AG09319 (cell line): ENCODE results near the gene FRMD4B.

Experiments used
- DNase-seq: peaks from one replicate; pipeline ENCODE4 v3.0.0-alpha.2; 2010; ENCODE audit warnings: low read depth; ENCODE audit errors: extremely low read depth
- TF ChIP-seq, protein P1 (sequence below): IDR thresholded peaks from 2 replicates; pipeline ENCODE4 v1.5.1; 2011; ENCODE audit warnings: low read depth, mild to moderate bottlenecking, inconsistent platforms, low read length, moderate library complexity

Gene FRMD4B

DNA sequence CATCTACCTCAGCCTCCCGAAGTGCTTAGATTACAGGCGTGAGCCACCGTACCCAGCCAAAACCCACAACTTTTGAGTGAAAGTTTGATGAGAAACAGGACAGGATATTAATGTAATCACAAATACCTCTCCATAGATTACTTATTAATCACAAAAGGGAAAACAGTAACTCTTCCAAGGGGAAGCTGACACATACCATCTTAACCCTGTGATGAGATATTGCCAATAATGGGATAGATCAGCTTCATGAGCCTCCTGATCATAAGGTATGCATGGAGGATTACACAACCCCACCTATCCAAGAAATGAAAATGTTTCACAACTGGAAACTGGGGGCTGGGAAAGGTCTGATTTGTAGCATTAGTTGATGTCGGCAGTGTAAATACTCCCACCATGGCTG, 131.5 kb downstream of the FRMD4B start:
- TF ChIP-seq, protein P1, sequence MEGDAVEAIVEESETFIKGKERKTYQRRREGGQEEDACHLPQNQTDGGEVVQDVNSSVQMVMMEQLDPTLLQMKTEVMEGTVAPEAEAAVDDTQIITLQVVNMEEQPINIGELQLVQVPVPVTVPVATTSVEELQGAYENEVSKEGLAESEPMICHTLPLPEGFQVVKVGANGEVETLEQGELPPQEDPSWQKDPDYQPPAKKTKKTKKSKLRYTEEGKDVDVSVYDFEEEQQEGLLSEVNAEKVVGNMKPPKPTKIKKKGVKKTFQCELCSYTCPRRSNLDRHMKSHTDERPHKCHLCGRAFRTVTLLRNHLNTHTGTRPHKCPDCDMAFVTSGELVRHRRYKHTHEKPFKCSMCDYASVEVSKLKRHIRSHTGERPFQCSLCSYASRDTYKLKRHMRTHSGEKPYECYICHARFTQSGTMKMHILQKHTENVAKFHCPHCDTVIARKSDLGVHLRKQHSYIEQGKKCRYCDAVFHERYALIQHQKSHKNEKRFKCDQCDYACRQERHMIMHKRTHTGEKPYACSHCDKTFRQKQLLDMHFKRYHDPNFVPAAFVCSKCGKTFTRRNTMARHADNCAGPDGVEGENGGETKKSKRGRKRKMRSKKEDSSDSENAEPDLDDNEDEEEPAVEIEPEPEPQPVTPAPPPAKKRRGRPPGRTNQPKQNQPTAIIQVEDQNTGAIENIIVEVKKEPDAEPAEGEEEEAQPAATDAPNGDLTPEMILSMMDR = no peak
- no peak for DNase-seq

DNA sequence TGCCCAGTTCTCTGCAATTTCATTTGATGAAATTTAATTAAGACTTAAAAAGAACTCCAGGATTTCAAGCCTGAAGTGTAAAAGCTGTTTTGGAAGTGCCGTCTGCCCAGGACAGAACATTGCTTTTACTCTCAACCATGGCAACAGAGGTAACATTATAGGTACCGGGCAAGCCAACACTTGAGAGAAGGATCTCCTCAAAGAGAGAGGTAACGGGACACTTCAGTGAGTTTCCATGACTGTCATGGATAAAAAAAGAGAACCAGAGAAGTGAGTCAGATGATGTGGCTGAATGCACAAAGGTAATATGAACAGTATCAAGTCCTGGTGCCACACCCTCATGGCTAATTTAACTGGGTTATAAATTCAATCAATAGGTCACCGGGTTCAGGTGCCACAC, 133.3 kb downstream of the FRMD4B start:
- DNase-seq = no peak
- TF ChIP-seq, protein P1 = no peak

DNA sequence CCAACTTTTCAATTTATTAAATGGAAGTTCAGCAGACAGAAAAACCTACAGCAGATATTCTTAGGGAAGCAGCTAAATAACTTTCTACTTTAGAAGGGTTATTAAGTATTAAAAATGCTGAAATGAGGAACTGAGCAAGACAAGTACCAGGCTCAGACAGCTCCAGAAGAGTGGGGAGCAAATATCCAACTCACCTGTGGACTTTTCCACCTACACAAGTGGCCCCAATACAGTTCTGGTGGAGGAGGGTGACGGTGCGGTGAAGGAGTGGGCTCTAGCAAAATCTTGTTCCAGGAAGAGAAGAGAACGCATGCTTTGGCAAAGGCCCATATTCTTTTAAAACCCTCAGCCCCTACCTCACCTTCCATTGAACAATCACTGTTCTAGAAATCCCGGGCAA, 133.7 kb downstream of the FRMD4B start:
- no peak for DNase-seq
- TF ChIP-seq, protein P1 = no peak

DNA sequence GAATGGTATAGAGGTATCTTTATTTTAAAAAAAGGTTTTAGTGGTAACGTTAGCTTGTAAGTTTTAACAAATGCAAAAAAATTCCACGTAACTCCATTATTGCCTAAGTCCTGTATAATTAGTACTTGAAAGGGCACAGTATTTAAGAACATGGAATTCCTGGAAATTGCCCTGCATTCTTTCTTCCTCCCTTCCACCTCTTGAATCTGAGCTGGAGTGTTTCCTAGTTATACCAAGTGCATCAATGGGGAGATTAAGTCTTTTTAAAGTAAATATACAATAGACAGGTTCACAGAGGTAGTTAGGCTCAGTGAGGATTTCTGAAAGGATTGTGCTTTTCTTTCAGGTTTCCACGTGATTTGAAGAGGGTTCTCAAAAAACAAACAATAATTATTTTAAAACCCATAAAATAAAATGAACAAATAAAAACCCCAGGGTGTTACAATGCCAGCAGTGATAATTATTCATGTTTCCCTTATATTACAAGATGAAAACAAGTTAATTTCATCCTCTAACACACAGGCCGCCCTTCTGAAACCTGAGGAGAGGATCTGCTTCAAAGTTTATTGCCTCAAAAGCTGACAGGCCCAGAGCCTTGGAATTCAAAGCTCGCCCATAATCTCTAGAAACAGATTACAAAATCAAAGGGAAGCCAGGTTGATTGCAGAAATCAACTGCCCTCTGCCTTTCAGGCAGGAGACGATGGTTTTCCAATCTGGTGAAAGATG, 134.6 kb downstream of the FRMD4B start:
- no peak for DNase-seq
- TF ChIP-seq, protein P1 = no peak

DNA sequence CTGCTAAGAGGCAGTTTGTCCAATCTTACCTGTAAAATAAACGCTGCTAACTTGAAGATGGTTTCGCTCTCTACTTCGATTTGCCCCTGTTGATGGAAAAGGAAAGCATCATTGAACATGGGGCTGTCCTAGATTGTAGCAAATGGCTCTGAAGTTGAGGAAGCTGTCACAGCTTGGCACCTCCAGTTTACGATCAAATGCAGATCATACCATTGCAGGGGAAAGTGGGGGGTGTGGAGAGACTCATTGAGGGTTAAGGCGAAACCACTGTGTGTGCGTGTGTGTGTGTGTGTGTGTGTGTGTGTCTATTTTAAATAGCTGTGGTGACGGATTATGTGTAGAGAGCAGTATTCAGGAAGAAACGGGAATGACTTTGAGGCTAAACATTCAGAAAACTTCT, 135.9 kb downstream of the FRMD4B start:
- no peak for DNase-seq
- TF ChIP-seq, protein P1 = no peak

DNA sequence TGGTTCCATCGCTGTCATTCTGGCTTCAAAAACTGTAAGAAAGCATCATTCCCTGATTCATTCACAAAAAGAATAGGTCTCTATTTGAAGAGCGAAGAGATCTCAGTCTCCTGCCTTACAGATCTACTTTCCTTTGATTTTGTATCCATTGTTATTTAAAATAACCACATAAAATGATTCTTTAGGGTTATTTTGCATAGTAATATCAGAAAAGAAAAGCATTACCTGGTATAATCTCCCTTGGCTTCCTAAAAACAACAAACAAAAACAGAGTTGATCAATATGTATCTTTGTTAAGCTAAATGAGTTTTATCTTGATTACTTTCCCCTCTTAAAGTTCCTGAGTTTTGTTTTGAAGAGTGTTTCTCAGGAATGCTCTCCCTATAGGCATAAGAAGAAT, 136.9 kb downstream of the FRMD4B start:
- TF ChIP-seq, protein P1 = no peak
- DNase-seq = no peak

DNA sequence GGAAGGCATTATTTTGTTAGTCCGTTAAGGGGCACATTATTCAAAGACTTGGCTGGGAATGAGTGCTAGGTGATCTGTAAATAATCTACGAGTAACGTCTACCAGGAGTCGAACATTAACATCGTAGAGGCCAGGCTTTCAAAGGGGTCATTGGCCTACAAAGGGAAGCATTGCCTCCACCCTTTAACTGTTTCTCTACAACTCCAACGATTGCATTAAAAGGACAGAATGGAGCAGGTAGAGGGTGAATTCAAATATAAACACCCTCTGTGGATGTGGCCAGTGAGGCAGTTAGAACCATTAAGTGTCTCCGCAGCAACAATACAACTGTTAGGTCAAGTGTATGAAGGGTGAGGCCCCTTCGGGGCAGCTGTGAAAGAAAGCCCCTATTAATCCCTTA, 137.5 kb downstream of the FRMD4B start:
- TF ChIP-seq, protein P1 = no peak
- no peak for DNase-seq
